HG03159 (cell line): Measurements from ENCODE around the gene SRP9.
"Not testable (repeated sequence)": the region's sequence is repeated elsewhere in the genome, so short reads cannot be mapped to it uniquely, and the experiment has no call there.

Experiments used
- ATAC-seq: cut with Tn5 transposase; IDR thresholded peaks from one replicate; pipeline ENCODE4 v1.9.1; 2021; ENCODE audit warnings: mild to moderate bottlenecking, moderate library complexity; ENCODE audit not compliant: unreplicated experiment

The SRP9 gene

DNA sequence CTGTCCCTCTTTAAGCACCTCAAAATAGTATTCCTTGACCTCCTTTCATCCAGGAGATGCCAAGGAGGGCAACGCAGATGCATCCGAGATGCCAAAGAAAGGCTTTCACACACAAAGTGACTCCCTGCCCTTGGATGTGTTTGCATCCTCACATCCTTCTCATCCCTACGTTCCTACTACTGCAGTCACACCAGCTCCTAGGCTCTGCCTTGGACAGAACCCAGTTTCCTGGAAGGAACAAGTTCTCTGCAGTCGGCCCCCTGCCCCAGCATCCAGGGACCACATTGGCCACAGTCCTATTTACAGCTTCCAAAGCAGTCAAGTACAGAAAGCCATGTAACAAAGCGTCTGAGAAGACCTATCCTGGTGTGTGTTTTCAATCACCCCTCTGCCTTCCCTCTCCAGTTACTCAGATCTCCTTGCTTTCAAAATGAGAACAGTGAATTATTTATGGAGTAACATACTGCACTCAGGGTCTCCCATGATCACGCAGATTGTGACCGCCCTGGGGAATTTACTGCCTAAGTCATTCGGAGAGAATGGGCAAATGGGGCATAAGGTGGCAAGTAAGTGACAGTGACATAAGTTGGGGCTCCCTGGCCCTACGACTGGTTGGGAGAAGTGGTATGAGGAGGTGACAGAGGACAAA is 21.8 kb upstream of the SRP9 start:
- ATAC-seq = no peak

DNA sequence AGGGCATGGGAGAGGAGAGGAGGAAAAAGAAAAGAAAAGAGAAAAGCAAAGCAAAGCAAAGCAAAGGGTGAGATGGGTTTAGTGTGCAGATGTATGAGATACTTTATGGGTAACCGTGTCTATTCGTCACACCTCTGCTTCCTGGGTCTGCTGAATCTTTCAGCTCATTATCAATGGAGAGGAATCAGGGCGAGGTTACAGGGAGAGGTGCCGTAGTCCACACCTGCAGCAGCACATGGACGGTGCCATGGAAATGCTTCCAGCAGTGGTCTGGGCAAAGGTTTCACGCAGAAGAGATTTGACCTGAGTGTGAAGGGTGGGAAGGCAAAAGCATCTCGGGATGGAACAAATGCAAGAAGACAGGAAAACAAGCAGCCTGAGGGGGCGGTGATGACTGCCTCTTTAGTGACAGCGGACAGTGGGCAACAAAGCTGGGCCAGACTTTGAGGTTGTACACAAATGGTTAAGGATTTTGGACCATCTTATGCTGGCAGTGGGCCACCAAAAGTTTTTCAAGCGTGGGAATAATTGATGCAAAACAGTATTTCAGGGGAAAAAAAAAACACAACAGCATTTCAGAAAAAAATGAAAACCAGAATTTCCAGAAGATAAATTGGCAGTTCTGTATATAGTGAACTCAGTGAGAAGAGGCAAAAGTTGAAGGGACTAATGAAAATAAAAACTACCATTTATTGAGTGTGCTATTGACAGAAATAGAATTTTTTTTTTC is 19.5 kb upstream of the SRP9 start:
- ATAC-seq = no peak

GRCh38 chr1:225759972-225760371 is 17.7 kb upstream of the SRP9 start:
- not testable (repeated sequence) for ATAC-seq

DNA sequence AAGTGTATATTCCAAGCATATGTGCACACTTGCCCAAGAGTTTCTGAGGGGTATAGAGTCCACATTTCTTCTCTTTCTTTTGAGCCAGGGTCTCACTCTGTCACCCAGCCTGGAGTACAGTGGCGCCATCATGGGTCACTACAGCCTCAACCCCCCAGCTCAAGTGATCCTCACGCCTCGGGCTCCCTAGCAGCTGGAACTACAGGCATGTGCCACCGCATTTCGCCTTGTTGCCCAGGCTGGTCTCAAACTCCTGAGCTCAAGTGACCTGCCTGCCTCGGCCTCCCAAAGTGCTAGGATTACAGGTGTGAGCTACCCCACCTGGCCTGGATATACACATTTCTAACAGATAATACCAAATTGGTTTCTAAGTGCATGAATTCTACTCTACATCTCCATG is 17.1 kb upstream of the SRP9 start:
- ATAC-seq = no peak

GRCh38 chr1:225761395-225761794 is 16.2 kb upstream of the SRP9 start:
- not testable (repeated sequence) for ATAC-seq

GRCh38 chr1:225762002-225762441 is 15.6 kb upstream of the SRP9 start:
- no peak for ATAC-seq

GRCh38 chr1:225762444-225762843 is 15.2 kb upstream of the SRP9 start:
- ATAC-seq = no peak

GRCh38 chr1:225763716-225764548 is 13.7 kb upstream of the SRP9 start:
- ATAC-seq = no peak

DNA sequence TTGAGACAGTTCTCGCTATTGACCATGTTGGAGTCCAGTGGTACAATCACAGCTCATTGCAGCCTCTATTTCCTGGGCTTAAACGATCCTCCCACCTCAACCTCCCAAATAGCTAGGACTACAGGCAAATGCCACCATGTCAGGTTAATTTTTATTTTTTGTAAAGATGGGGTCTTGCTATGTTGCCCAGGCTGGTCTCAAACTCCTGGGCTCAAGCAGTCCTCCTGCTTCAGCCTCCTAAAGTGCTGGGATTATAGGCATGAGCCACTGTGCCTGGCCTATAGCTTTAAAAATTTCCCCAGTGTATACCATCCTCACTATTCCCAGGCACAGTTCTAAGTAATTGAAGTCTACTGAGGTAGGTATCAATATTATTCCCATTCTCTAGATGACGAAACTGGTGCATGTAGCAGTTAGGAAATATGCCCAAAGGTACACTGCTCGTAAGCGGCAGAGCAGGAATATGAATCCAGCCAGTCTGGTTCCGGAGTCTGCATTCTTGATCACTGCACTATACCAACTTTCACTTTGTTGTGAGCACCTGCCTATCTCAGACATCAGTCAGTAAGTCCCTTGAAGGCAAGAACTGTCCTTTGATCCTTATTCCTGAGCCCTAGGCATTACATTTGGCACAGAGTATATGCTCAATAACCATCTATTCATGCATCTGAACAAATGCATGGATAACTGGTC is 11.5 kb upstream of the SRP9 start:
- ATAC-seq = no peak

GRCh38 chr1:225766967-225767633 is 10.5 kb upstream of the SRP9 start:
- no peak for ATAC-seq

DNA sequence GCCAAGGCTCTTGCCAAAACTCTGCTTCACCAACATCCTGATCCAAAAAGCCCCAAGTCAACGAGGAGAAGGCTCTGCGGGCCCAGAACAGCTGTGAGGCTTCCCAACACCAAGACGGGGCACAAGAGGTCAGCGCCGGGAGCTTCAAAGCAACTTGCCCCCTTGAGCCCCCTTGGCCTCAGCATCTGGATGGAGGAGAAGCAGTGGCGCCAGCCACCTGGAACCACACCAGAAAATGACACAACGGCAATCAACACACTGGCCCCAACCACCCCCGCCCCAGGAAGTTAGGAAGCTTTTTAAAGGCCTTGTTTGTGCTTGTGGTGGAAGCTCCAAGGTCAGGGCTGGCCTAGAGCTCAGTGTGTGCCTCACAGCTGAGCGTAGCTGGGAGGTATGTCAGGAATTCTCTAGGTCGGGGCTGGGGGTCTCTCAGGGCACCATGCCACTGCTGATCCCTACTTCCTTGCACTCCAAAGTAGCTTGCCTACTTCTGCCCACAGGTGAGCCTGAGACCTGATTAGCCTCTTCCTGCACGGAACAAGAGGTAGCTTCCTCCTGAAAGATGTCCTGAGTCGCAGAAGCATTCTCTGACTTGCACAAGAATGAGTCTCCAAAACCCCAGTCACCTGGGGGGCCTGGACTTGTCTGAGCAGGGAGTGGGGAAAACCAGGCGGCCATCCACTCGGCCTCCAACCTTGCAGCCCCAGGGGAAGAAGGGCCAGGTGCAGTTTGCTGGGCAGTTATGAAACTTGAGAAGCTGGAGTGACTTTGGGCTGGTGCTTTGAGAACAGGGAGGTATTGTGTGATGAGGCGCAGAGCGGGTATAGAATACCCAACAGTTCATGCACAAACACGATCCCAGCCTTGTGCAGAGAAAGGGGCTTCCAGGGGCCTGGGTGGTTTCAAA is 9.7 kb upstream of the SRP9 start:
- no peak for ATAC-seq

DNA sequence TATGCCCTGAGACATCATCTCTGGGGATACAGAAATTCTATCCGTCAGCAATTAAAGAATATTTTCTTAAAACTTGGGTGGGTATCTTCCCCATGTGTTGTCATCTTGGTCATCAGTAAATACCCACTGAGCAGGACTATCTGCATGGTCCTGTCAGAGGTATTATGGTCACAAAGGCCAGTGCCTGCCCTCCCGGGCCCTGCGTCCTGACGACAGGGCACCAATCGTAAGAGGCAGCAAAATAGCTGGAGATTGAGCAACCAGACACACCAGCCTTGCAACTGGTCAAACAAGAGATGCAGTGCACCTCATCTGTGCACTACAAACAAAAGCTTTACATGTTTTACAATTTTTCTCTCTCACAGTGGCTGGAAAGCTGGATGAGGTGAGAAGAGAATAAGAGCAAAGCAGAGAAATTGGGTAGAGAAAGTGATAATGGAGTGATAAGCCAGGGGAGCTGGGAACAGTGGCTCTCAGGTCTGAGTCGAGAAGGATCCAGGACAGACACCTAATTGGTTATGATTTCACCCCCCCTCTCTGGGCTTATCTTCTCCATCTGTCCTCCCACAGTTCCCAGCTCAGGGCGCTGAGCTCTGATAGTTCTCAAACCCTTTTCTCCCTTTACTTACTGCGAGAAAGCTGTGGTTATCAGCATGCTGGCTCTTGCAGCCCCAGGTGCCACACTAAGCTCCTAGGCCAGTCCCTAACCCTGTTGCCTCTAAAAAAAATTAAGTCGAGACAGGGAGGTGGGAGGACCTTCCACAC is 8.8 kb upstream of the SRP9 start:
- no peak for ATAC-seq

- no peak for ATAC-seq
Measured at GRCh38 chr1:225769687-225770086, 7.9 kb upstream of the SRP9 start.

- no peak for ATAC-seq
Measured at GRCh38 chr1:225770561-225771248, 6.9 kb upstream of the SRP9 start.

DNA sequence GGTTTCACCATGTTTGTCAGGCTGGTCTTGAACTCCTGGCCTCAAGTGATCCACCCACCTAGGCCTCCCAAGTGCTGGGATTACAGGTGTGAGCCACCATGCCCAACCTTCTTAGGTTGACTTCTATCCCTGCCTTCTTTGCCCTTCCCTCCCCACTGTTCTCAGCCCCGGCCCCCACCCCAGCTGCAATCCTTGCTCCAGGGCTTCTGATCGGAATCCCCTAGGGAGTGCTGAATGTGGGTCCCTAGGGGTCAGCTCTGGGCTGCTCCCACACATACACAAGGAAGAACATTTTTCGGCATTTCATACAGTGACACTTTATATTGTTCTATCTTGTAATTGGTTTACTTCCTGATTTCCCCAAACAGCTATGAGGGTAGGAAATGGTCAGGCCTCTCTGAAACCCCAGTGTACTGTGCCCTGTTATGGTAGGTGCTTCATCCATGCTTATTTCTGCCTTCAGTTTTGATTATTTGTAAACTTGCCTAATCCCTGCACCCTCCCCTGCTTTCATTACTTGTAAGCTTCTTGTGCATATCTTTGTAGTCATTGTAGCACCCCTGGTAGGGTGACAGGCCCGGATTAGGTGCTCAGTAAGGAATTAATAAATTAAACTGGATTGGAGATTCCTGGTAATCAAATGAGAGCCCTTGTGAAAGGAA is 5.8 kb upstream of the SRP9 start:
- ATAC-seq = no peak

DNA sequence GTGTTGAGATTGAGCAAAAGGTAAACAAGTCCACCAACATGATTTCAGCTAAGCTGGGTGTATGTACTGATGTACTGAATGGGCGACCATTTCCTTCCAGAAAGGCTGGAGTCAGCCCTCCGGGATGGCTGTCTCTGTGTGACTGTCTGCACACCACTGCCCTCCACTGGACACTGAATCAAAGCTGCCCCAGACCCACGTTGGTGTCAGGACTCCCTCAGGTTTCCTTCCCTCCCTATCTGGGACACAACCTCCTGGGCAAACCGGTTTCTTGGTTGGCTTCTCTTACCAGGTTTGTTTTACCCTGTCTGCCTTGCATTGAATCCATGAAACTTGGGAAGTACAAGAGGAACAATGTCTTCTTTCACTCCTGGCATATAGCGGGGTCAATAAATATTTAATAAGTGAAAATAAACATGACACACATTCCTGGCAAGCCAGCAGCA is 5.3 kb upstream of the SRP9 start:
- no peak for ATAC-seq

DNA sequence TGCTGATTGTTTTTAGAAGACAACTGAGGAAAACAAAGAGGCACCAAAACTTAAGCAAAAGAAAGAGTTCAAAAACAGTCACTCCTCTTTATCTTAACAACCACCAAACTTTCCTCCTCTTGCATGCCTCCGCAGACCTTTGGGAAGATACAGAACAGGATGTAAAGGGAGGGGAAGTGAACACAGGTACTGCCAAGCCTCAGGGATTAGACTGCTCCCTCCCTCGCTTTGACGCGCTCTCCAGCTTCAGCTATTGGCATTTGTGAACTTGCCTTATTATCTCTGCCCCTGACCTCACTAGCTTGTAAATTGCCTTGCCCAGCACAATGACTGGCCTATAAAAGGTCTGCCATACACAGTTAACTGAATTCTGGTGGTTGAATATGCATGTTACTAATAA is 4.8 kb upstream of the SRP9 start:
- no peak for ATAC-seq
